GM19099 (cell line): ENCODE results near the gene PRDM16.

Experiments used
- POLR2A ChIP-seq: IDR thresholded peaks from 3 replicates; pipeline ENCODE4 v1.6.1; 2011; ENCODE audit warnings: low read depth; ENCODE audit not compliant: insufficient read length; ENCODE audit errors: extremely low read depth

The PRDM16 gene

GRCh38 chr1:3255680-3256079 is 186.7 kb downstream of the PRDM16 start:
- no peak for TF ChIP-seq POLR2A

GRCh38 chr1:3257788-3258187 is 188.8 kb downstream of the PRDM16 start:
- TF ChIP-seq POLR2A = no peak

DNA sequence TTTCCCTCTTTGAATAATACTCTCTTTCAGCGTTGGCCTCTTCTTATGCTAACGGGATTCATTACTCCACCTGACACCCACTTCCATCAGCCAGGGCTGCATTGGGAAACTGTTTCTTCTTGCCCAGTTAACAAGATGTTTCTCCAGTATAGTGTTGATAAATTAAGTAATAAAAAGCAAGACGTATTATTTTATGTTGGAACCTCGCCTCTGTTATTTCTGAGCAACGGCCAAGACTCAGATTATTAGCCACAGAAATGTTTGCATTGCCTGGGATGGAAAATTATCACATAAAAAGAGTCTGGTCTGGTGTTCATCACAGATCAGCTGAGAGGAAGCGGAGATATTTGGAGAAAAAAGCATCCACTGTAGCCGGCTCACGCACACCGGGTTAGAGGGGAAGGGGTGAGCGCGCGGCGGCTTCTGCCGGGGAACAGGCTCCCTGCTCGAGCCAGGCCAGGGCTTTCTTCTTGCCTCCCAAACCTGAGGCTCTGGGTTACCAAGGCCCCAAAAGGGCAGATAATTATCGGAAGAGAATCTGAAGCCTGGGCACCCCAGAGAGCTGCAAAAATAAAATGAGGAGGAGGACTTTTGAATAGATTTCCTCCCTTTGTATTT is 189.5 kb downstream of the PRDM16 start:
- no peak for TF ChIP-seq POLR2A

GRCh38 chr1:3259020-3259419 is 190.0 kb downstream of the PRDM16 start:
- TF ChIP-seq POLR2A = no peak

GRCh38 chr1:3261007-3261968 is 192.3 kb downstream of the PRDM16 start:
- no peak for TF ChIP-seq POLR2A

- no peak for TF ChIP-seq POLR2A
Measured at GRCh38 chr1:3261969-3262579, 193.1 kb downstream of the PRDM16 start.

GRCh38 chr1:3262681-3263286 is 193.8 kb downstream of the PRDM16 start:
- no peak for TF ChIP-seq POLR2A

GRCh38 chr1:3263790-3264189 is 194.8 kb downstream of the PRDM16 start:
- no peak for TF ChIP-seq POLR2A

GRCh38 chr1:3264456-3264855 is 195.5 kb downstream of the PRDM16 start:
- no peak for TF ChIP-seq POLR2A

GRCh38 chr1:3265835-3266805 is 197.1 kb downstream of the PRDM16 start:
- TF ChIP-seq POLR2A = no peak

DNA sequence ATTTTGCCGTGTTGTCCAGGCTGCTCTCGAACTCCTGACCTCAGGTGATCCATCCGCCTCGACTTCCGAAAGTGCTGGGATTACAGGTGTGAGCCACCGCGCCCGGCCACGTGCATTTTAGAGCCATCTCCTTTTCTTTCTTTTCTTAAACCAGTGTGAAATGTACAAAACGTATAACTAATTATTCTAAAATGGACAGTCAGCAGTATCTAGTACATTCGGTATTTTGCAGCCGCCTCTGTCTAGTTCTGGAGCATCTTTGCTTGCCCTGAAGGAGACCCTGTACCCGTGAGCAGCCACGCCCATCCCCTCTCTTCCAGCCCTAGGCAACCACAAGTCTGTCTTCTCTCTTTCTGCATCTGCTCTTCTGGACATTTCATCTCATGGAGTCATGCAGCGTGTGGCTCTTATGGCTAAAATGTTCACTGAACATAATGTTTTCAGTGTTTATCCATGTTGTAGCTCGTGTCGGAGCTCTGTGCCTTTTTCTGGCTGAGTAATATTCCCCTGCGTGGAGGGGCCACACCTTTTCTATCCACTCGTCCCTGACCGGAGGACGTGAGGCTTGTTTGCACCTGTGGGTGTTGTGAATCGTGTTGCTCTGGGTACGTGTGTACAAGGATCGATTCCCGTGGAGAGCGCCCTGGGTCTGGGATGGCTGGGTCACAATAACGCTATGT is 198.0 kb downstream of the PRDM16 start:
- TF ChIP-seq POLR2A = no peak

DNA sequence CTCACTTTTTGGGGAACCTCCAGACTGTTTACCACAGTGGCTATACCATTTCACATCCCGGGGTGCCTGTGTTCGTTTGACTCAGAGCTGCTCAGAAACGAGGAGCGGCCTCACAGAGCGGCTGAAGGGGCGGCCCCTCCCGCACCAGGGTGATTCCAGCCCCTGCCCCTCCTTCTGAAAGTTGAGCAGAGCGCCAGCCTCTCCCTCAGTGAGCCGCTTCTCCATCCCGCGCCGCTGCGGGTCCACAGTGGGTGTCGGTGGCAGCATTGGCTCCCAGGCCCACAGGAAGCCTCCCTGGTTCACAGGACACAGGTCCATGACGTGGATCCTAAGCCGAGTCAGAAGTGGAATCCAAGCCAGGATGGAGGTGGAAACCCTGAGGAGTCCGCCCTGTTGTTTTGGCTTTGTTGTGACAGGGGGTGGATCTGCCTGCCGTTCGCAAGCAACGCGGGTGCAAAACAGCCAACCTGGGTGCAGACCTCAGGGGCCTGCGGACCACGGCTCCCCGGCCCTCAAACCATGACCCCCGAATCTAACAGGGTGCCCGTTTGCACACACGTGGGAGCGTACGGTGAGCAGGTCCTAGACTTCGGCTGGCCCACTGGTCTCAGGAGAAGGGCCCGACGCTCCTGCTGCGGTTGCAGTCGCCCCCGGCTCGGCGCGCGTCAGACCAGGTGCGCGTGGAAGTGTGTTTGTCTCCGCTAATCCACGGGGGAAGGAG is 198.7 kb downstream of the PRDM16 start:
- no peak for TF ChIP-seq POLR2A

GRCh38 chr1:3268281-3268680 is 199.3 kb downstream of the PRDM16 start:
- TF ChIP-seq POLR2A = no peak
